AG09319 (cell line): ENCODE data around the gene ROBO1.

ENCODE experiments used
- DNase-seq: peaks from one replicate; pipeline ENCODE4 v3.0.0-alpha.2; 2010; ENCODE audit warnings: low read depth; ENCODE audit errors: extremely low read depth
- TF ChIP-seq, protein P1 (sequence below): IDR thresholded peaks from 2 replicates; pipeline ENCODE4 v1.5.1; 2011; ENCODE audit warnings: low read depth, mild to moderate bottlenecking, inconsistent platforms, low read length, moderate library complexity

ROBO1 gene

DNA sequence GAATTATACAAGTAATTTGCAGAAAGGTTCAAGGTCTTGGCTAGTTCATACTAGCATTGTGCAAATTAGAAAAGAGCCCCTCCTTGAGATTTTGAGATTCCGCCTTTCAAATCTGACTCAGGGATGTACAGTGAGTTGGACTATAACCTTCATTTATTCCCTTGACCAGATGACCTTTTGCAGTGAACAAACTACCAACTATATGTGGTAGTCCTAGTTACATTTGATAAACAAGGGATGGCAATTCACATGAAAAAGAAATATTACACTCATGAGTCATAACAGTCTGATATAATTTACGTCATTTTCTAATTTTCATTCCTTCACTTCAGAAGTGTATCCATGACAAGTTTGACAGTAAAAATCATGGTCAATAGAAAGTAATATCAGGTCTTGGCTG lies 860.4 kb downstream of the ROBO1 start:
- TF ChIP-seq, protein P1, sequence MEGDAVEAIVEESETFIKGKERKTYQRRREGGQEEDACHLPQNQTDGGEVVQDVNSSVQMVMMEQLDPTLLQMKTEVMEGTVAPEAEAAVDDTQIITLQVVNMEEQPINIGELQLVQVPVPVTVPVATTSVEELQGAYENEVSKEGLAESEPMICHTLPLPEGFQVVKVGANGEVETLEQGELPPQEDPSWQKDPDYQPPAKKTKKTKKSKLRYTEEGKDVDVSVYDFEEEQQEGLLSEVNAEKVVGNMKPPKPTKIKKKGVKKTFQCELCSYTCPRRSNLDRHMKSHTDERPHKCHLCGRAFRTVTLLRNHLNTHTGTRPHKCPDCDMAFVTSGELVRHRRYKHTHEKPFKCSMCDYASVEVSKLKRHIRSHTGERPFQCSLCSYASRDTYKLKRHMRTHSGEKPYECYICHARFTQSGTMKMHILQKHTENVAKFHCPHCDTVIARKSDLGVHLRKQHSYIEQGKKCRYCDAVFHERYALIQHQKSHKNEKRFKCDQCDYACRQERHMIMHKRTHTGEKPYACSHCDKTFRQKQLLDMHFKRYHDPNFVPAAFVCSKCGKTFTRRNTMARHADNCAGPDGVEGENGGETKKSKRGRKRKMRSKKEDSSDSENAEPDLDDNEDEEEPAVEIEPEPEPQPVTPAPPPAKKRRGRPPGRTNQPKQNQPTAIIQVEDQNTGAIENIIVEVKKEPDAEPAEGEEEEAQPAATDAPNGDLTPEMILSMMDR, result no peak
- DNase-seq, result no peak

DNA sequence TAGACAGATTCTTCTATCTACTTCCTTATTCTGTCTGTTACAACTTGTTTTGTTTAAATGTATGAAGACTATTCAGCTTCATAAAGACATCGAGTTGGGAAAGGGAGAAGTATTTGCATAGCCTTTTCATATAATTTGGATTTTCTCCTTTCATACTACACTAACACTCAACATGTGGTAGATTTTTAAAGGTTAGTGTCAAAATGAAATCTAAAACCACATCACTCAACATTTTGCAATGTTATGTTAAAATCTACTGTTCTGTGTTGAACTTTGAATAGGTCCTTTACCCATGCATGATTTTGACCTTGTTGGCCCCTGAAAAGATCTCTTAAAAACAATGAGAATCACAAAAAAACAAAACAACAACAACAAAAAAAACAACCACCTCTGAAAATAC lies 860.9 kb downstream of the ROBO1 start:
- TF ChIP-seq, protein P1, result no peak
- no peak for DNase-seq

DNA sequence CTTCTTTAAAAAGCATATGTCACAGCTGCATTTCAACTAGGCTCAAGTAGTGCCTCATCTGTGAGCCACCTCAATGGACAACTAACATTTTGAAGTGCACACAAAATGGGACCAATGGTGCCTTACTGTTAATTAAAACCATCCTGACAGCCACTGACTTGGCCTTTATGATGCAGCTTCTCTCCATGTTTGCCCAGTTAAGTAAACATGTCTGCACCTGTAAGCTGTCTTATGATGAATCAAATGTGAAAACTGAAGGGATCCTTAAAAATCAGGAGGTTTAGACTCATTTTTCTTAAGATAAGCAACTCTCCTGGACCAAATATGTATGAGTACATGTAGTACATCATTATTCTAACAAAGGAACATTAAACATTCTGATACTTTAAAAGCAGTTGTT lies 861.6 kb downstream of the ROBO1 start:
- TF ChIP-seq, protein P1, result no peak
- no peak for DNase-seq

DNA sequence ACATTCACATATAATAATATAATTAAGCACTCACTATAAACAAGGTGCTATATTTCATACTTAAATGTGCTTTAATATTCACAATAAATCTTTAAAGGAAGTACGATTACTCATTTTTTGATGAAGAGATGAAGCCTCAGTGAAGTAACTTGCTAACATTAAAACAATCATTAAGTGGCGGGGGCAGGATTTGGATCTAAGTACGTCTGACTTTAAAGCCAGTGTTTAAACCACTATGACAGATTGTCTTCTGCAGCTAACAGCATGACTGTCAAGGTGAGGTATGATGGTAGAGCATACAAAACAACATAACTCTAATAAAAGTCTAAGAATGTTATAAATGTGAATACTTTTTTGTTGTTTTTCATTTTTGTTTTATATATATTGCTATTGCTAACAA lies 862.1 kb downstream of the ROBO1 start:
- DNase-seq, result no peak
- TF ChIP-seq, protein P1, result no peak

DNA sequence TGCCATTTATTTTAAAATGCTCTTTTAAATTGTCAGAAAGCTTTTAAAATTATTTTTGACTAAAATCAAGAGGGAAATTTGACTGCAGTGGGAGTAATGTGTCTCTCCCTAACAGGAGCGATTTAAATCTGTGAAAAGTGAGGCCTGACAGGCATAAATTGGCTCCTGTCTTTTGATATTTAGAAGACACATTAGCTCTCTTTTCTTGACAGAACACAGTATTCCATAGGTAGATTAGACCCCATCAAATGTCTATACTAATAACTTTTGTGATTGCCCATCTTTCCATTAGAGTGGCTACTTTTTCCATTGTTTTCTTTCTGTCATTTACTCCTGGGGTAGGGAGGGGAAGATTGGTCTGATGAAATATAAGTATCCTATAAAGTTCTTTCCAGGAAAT lies 866.3 kb downstream of the ROBO1 start:
- no peak for DNase-seq

GRCh38 chr3:78900880-78901279 lies 866.9 kb downstream of the ROBO1 start:
- TF ChIP-seq, protein P1, result no peak
- DNase-seq, result no peak

More for the DNA sequence above, 866.3 kb downstream of the ROBO1 start:
- TF ChIP-seq, protein P1, result no peak

GRCh38 chr3:78900426-78900825 lies 867.4 kb downstream of the ROBO1 start:
- TF ChIP-seq, protein P1, result no peak
- DNase-seq, result no peak
